NT2/D1 (cell line): ENCODE measurements around the gene NHERF2.

Experiments
- SUZ12 ChIP-seq: IDR thresholded peaks from 2 replicates; pipeline ENCODE4 v1.6.1; 2011; ENCODE audit not compliant: insufficient read length, insufficient read depth; ENCODE audit errors: extremely low read depth
- YY1 ChIP-seq: IDR thresholded peaks from 2 replicates; pipeline ENCODE4 v1.6.1; 2011; ENCODE audit not compliant: insufficient read length, insufficient read depth
- ZNF274 ChIP-seq: IDR thresholded peaks from 2 replicates; pipeline ENCODE4 v1.6.1; 2011; ENCODE audit warnings: mild to moderate bottlenecking, low read depth, low read length

- no peak for TF ChIP-seq YY1
- no peak for TF ChIP-seq ZNF274
- TF ChIP-seq SUZ12 = no peak
These were observed 44.1 kb downstream of the NHERF2 start for GRCh38 chr16:2070576-2071453.
